Sigmoid colon (tissue), 7 donors: Measurements from ENCODE around the gene COL5A1. TPM values are rescaled to one million over a fixed set of nuclear protein-coding genes. Genes with fewer than 3 reads are reported as not detected.

Experiments
- DNase-seq: peaks from one replicate; pipeline ENCODE4 v3.0.0-alpha.2; 2019
- H3K27ac ChIP-seq, 4 donors: fragments of 200-600 bp; sonication (generic); one replicate each; pipeline ENCODE4 v1.5.1; 2016 to 2019; ENCODE audit warnings: mild to moderate bottlenecking in 1 of 4
- H3K27me3 ChIP-seq, 3 donors: fragments of 200-600 bp; sonication (generic); one replicate each; pipeline ENCODE4 v1.5.1; 2019; ENCODE audit warnings: mild to moderate bottlenecking in 1 of 3
- H3K36me3 ChIP-seq, 4 donors: fragments of 200-600 bp; sonication (generic); one replicate each; pipeline ENCODE4 v1.5.1; 2016 to 2019
- H3K4me1 ChIP-seq, 4 donors: fragments of 200-600 bp; sonication (generic); one replicate each; pipeline ENCODE4 v1.5.1; 2017 to 2019
- H3K4me3 ChIP-seq, 4 donors: fragments of 200-600 bp; sonication (generic); one replicate each; pipeline ENCODE4 v1.5.1; 2017 to 2019; ENCODE audit warnings: mild to moderate bottlenecking in 2 of 4, moderate library complexity in 1 of 4
- H3K9me3 ChIP-seq, 4 donors: fragments of 200-600 bp in 3 of 4; sonication (generic) in 3 of 4; one replicate each; pipeline versions ENCODE4 v1.5.1 to v1.6.1; 2013 to 2019
- EP300 ChIP-seq, 4 donors: sonication (generic); formaldehyde crosslinking; IDR thresholded peaks; one replicate each; pipeline ENCODE4 v1.6.1; 2017; ENCODE audit warnings: antibody characterized with exemption in 4 of 4
- POLR2A ChIP-seq, 2 donors: fragments of 450-650 bp; IDR thresholded peaks; one replicate each; pipeline ENCODE4 v1.6.1; 2016; ENCODE audit warnings: antibody characterized with exemption in 2 of 2, mild to moderate bottlenecking in 2 of 2, moderate library complexity in 2 of 2
- POLR2AphosphoS5 ChIP-seq, 4 donors: sonication (generic); formaldehyde crosslinking; IDR thresholded peaks; one replicate each; pipeline ENCODE4 v1.6.1; 2017; ENCODE audit warnings: antibody characterized with exemption in 4 of 4
- WGBS, 2 donors: extraction: QIAGEN DNeasy Blood & Tissue Kit; methylation state at CpG; one replicate each; pipeline ENCODE4 v1.1.7; 2013; 5-methylcytosine and 5-hydroxymethylcytosine counted together
- intact Hi-C: fragments of 100-400 bp; cut with DNase I; formaldehyde crosslinking; loops from one replicate; pipeline ENCODE4 v1.15.1; 2023
- polyA plus RNA-seq, 3 donors: library from polyadenylated mRNA; stranded (reverse); fragments of 200-250 nt; gene quantifications; one replicate each; pipeline ENCODE4 v1.2.3, GENCODE V29; 2013
- total RNA-seq, 4 donors: library from RNA; depleted of rRNA; stranded (reverse); fragments of >200 nt; gene quantifications; one replicate each; pipeline ENCODE4 v1.1.0, GENCODE V29; 2016
- TF ChIP-seq, protein P1 (sequence below), 4 experiments: fragments of 450-650 bp in 3 of 4; fragments of 200-600 bp in 1 of 4; IDR thresholded peaks; one replicate each; pipeline ENCODE4 v1.5.1; 2016 to 2019; ENCODE audit warnings: antibody characterized with exemption in 4 of 4, mild to moderate bottlenecking in 3 of 4, moderate library complexity in 2 of 4
- donor health status: healthy with polysubstance abuse.
- donor health status: Bipolar disorder and iron deficiency.
- donor health status: healthy.

Gene COL5A1
- total and polyA plus RNA-seq, 7 donors, result 4.2 to 168 (median 24.2) TPM

GRCh38 chr9:134704498-134704897 lies 62.9 kb downstream of the COL5A1 start:
- Histone ChIP-seq H3K27me3 (no peaks in the 10 kb centered on the region), H3K27ac (peak overlapping the region; percentile 87 to 98 (median 94)), H3K4me1 (peaks cover 0 to 77% (median 65%) of the 10 kb centered on the region in 4 donors), H3K9me3 (no peaks in the 10 kb centered on the region), H3K4me3 (no peak overlapping the region), H3K36me3 (peaks cover 14 to 34% (median 23%) of the 10 kb centered on the region in 4 donors)
- peak in 1 of 4 donors; percentile 41 for TF ChIP-seq EP300 (IDR thresholded peaks at IDR 0.05)
- peak; percentile 12 to 74 (median 48) for TF ChIP-seq POLR2AphosphoS5 (IDR thresholded peaks at IDR 0.05)
- TF ChIP-seq, protein P1, sequence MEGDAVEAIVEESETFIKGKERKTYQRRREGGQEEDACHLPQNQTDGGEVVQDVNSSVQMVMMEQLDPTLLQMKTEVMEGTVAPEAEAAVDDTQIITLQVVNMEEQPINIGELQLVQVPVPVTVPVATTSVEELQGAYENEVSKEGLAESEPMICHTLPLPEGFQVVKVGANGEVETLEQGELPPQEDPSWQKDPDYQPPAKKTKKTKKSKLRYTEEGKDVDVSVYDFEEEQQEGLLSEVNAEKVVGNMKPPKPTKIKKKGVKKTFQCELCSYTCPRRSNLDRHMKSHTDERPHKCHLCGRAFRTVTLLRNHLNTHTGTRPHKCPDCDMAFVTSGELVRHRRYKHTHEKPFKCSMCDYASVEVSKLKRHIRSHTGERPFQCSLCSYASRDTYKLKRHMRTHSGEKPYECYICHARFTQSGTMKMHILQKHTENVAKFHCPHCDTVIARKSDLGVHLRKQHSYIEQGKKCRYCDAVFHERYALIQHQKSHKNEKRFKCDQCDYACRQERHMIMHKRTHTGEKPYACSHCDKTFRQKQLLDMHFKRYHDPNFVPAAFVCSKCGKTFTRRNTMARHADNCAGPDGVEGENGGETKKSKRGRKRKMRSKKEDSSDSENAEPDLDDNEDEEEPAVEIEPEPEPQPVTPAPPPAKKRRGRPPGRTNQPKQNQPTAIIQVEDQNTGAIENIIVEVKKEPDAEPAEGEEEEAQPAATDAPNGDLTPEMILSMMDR (IDR thresholded peaks at IDR 0.05), result no peak
- 47 to 58% methylated on average over 10 of the region's 10 CpGs for WGBS, 2 donors
- intact Hi-C loops, result no loop called here
- no peak for DNase-seq

DNA sequence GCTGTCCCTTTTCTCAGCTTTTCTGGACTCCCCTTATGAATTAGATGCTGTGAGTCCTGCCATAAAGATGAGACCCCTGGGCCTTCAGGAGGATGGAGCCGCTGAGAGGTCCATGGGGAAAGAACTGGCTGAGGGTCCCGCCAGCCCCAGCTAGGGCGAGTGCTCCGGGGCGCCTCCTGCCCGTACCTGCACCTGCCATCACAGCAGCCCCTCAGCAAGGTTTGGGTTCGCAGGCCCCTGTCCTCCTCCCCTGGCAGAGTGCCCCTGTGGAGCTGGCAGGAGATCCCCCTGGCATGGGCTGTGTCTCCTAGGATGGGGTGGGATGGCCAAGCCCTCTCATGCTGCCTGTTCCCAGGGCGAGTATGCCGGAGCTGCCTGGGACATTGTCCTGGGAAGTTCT lies 64.2 kb downstream of the COL5A1 start:
- H3K9me3 ChIP-seq, result no peaks in the 10 kb centered on the region
- 73 to 85% methylated on average over 9 of the region's 9 CpGs for WGBS, 2 donors
- no peak for DNase-seq

DNA sequence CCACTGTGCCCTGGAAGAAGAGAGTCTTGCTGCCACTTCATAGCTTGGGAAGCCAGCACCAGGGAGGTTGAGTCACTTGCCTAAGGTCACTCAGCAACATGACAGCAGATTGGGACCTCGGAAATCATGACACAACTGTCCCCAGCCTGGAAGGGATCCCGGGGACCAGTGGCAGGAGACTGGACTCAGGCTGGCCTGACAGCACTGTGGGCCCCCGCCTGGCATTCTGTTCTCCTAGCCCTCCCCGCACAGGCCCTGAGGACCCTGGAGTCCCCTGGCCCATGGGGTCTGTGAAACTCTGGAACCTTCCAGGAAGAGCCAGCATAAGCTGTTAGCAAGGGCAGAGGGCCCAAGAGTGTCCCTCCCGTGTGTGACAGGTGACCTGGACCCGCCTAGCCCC lies 64.9 kb downstream of the COL5A1 start:
- intact Hi-C loops, result no loop called here
- H3K9me3 ChIP-seq, result no peaks in the 10 kb centered on the region
- peak overlapping the region; percentile 87 to 98 (median 94) for H3K27ac ChIP-seq
- TF ChIP-seq POLR2A (IDR thresholded peaks at IDR 0.05), result no peak
- TF ChIP-seq POLR2AphosphoS5 (IDR thresholded peaks at IDR 0.05), result no peak
- TF ChIP-seq EP300 (IDR thresholded peaks at IDR 0.05), result no peak
- TF ChIP-seq, protein P1 (IDR thresholded peaks at IDR 0.05), result no peak
- peaks cover 0 to 93% (median 82%) of the 10 kb centered on the region in 4 donors for H3K4me1 ChIP-seq
- no peak for DNase-seq
- H3K27me3 ChIP-seq, result no peaks in the 10 kb centered on the region
- H3K4me3 ChIP-seq, result no peak overlapping the region
- 63 to 79% methylated on average over 6 of the region's 6 CpGs for WGBS, 2 donors
- H3K36me3 ChIP-seq, result peaks cover 4 to 14% (median 8%) of the 10 kb centered on the region in 4 donors

More for the DNA sequence above, 64.2 kb downstream of the COL5A1 start:
- TF ChIP-seq POLR2A (IDR thresholded peaks at IDR 0.05), result no peak
- TF ChIP-seq POLR2AphosphoS5 (IDR thresholded peaks at IDR 0.05), result no peak
- no peak for TF ChIP-seq EP300 (IDR thresholded peaks at IDR 0.05)
- TF ChIP-seq, protein P1 (IDR thresholded peaks at IDR 0.05), result no peak
- no peaks in the 10 kb centered on the region for H3K27me3 ChIP-seq
- intact Hi-C loops, result no loop called here
- H3K27ac ChIP-seq, result peak overlapping the region; percentile 87 to 98 (median 94)
- H3K4me1 ChIP-seq, result peaks cover 0 to 85% (median 74%) of the 10 kb centered on the region in 4 donors
- H3K36me3 ChIP-seq, result peaks cover 11 to 21% (median 15%) of the 10 kb centered on the region in 4 donors
- no peak overlapping the region for H3K4me3 ChIP-seq

GRCh38 chr9:134707031-134707680 lies 65.6 kb downstream of the COL5A1 start:
- WGBS, 2 donors, result 37 to 51% methylated on average over 19 of the region's 19 CpGs
- TF ChIP-seq, protein P1 (IDR thresholded peaks at IDR 0.05), result no peak
- peak in 2 of 4 donors; percentile 69 to 72 for TF ChIP-seq EP300 (IDR thresholded peaks at IDR 0.05)
- TF ChIP-seq POLR2A (IDR thresholded peaks at IDR 0.05), result no peak
- peak; percentile 36 to 82 (median 64) for TF ChIP-seq POLR2AphosphoS5 (IDR thresholded peaks at IDR 0.05)
- no peaks in the 10 kb centered on the region for H3K9me3 ChIP-seq
- peak overlapping the region; percentile 87 to 98 (median 94) for H3K27ac ChIP-seq
- DNase-seq, result peak; percentile 98
- peaks cover 0 to 8% (median 1%) of the 10 kb centered on the region in 4 donors for H3K36me3 ChIP-seq
- H3K4me3 ChIP-seq, result peak overlapping the region in 2 of 4 donors; percentile 1 to 4
- H3K4me1 ChIP-seq, result peaks cover 0 to 93% (median 86%) of the 10 kb centered on the region in 4 donors
- intact Hi-C loops, result no loop called here
- no peaks in the 10 kb centered on the region for H3K27me3 ChIP-seq
